HepG2 (cell line): ENCODE results near the gene STN1. TPM values are rescaled to one million over a fixed set of nuclear protein-coding genes. Genes with fewer than 3 reads are reported as not detected.
A peak's percentile ranks its signal among the peaks of the same experiment; 100 is the strongest.

Source experiments
- ARNT ChIP-seq: fragments of 450-650 bp; IDR thresholded peaks from 2 replicates; pipeline ENCODE4 v1.6.1; 2017
- FOXJ3 ChIP-seq: sonication (generic); formaldehyde crosslinking; IDR thresholded peaks from 2 replicates; pipeline ENCODE4 v1.4.0; 2020; ENCODE audit warnings: missing genetic modification reagents, mild to moderate bottlenecking, borderline replicate concordance
- GABPB1 ChIP-seq: IDR thresholded peaks from 2 replicates; pipeline ENCODE4 v1.6.1; 2016; ENCODE audit warnings: mild to moderate bottlenecking, missing genetic modification reagents, moderate library complexity, missing compliant biosample characterization
- KAT8 ChIP-seq: IDR thresholded peaks from 2 replicates; pipeline ENCODE4 v1.6.1; 2016; ENCODE audit warnings: missing genetic modification reagents, missing compliant biosample characterization
- MED8 ChIP-seq: sonication (generic); formaldehyde crosslinking; IDR thresholded peaks from 2 replicates; pipeline ENCODE4 v1.8.1; 2023; ENCODE audit warnings: mild to moderate bottlenecking, missing genetic modification reagents; ENCODE audit not compliant: insufficient replicate concordance
- RAD21 ChIP-seq: fragments of 450-650 bp; formaldehyde crosslinking; IDR thresholded peaks from 2 replicates; pipeline ENCODE4 v1.5.0; 2020; ENCODE audit warnings: mild to moderate bottlenecking
- RARG ChIP-seq: sonication (generic); formaldehyde crosslinking; IDR thresholded peaks from 2 replicates; pipeline ENCODE4 v1.4.0; 2020; ENCODE audit warnings: low read depth, mild to moderate bottlenecking, missing genetic modification reagents
- RORA ChIP-seq: sonication (generic); formaldehyde crosslinking; IDR thresholded peaks from 2 replicates; pipeline ENCODE4 v1.5.0; 2020; ENCODE audit warnings: mild to moderate bottlenecking, missing genetic modification reagents, moderate library complexity
- RXRA ChIP-seq: sonication (generic); formaldehyde crosslinking; IDR thresholded peaks from 2 replicates; pipeline ENCODE4 v1.5.1; 2020; ENCODE audit warnings: missing genetic modification reagents
- SAP130 ChIP-seq: IDR thresholded peaks from 2 replicates; pipeline ENCODE4 v1.6.1; 2016; ENCODE audit warnings: low read depth
- SATB2 ChIP-seq: sonication (generic); formaldehyde crosslinking; IDR thresholded peaks from 2 replicates; pipeline ENCODE4 v1.5.0; 2020; ENCODE audit warnings: missing genetic modification reagents
- SNAI1 ChIP-seq: sonication (generic); formaldehyde crosslinking; IDR thresholded peaks from 2 replicates; pipeline ENCODE4 v1.5.0; 2020; ENCODE audit warnings: mild to moderate bottlenecking, missing genetic modification reagents, borderline replicate concordance
- STAT5B ChIP-seq: sonication (generic); formaldehyde crosslinking; IDR thresholded peaks from 2 replicates; pipeline ENCODE4 v1.4.0; 2020; ENCODE audit warnings: missing genetic modification reagents
- TSC22D2 ChIP-seq: sonication (generic); formaldehyde crosslinking; IDR thresholded peaks from 2 replicates; pipeline ENCODE4 v1.5.1; 2020; ENCODE audit warnings: missing genetic modification reagents, mild to moderate bottlenecking, borderline replicate concordance
- XRCC5 ChIP-seq: fragments of 200-400 bp; formaldehyde crosslinking; optimal IDR thresholded peaks from 2 replicates; pipeline ENCODE3; 2017; ENCODE audit warnings: mild to moderate bottlenecking, low read length
- ZFP41 ChIP-seq: sonication (generic); formaldehyde crosslinking; IDR thresholded peaks from 2 replicates; pipeline ENCODE4 v1.4.0; 2020; ENCODE audit warnings: mild to moderate bottlenecking, missing genetic modification reagents, borderline replicate concordance
- ZMYM4 ChIP-seq: sonication (generic); formaldehyde crosslinking; IDR thresholded peaks from 2 replicates; pipeline ENCODE4 v1.8.1; 2023; ENCODE audit warnings: mild to moderate bottlenecking, missing genetic modification reagents
- ZNF180 ChIP-seq: sonication (generic); formaldehyde crosslinking; IDR thresholded peaks from 2 replicates; pipeline ENCODE4 v1.4.0; 2020; ENCODE audit warnings: low read depth, missing genetic modification reagents, borderline replicate concordance
- ZNF20 ChIP-seq: sonication (generic); formaldehyde crosslinking; IDR thresholded peaks from 2 replicates; pipeline ENCODE4 v1.4.0; 2020; ENCODE audit warnings: mild to moderate bottlenecking, moderate library complexity, missing genetic modification reagents
- ZNF34 ChIP-seq: sonication (generic); formaldehyde crosslinking; IDR thresholded peaks from 2 replicates; pipeline ENCODE4 v1.4.0; 2020; ENCODE audit warnings: mild to moderate bottlenecking, missing genetic modification reagents, borderline replicate concordance
- ZNF430 ChIP-seq: sonication (generic); formaldehyde crosslinking; IDR thresholded peaks from 2 replicates; pipeline ENCODE4 v1.9.0; 2021; ENCODE audit warnings: mild to moderate bottlenecking, missing genetic modification reagents
- ZNF558 ChIP-seq: sonication (generic); formaldehyde crosslinking; IDR thresholded peaks from 2 replicates; pipeline ENCODE4 v1.9.0; 2022; ENCODE audit warnings: mild to moderate bottlenecking, missing genetic modification reagents, borderline replicate concordance
- ZNF674 ChIP-seq: sonication (generic); formaldehyde crosslinking; IDR thresholded peaks from 2 replicates; pipeline ENCODE4 v1.5.0; 2020; ENCODE audit warnings: low read depth, mild to moderate bottlenecking, missing genetic modification reagents
- polyA plus RNA-seq, 8 experiments: library from polyadenylated mRNA; depleted of rRNA in 3 of 8; stranded (reverse) in 7 of 8; unstranded in 1 of 8; fragments of >200 nt; fragmentation: Illumina TruSeq in 4 of 8; extraction: Trizol in 4 of 8; gene quantifications; 2 replicates each; pipeline versions ENCODE4 v1.2.1 to v1.2.3, GENCODE V29; 2011 to 2016; ENCODE audit warnings: low read depth in 4 of 8, missing spikeins in 1 of 8, mixed read lengths in 1 of 8; ENCODE audit not compliant: insufficient read depth in 1 of 8
- total RNA-seq, 5 experiments: library from RNA; depleted of rRNA; stranded (reverse); fragments of >200 nt; fragmentation: Illumina TruSeq; extraction: Trizol; gene quantifications; 2 replicates each; pipeline ENCODE4 v1.2.3, GENCODE V29; 2016; ENCODE audit warnings: low read depth in 1 of 5
- TF ChIP-seq, protein P1 (sequence below): sonication (generic); formaldehyde crosslinking; IDR thresholded peaks from 2 replicates; pipeline ENCODE4 v1.4.0; 2020; ENCODE audit warnings: missing genetic modification reagents; ENCODE audit errors: not compliant biosample characterization
- TF ChIP-seq, protein P2 (sequence below): sonication (generic); formaldehyde crosslinking; IDR thresholded peaks from 2 replicates; pipeline ENCODE4 v1.4.0; 2020; ENCODE audit warnings: missing genetic modification reagents
- TF ChIP-seq, protein P3 (sequence below): sonication (generic); formaldehyde crosslinking; IDR thresholded peaks from 2 replicates; pipeline ENCODE4 v1.4.0; 2020; ENCODE audit warnings: missing genetic modification reagents, mild to moderate bottlenecking, borderline replicate concordance
- TF ChIP-seq, protein P4 (sequence below): sonication (generic); formaldehyde crosslinking; IDR thresholded peaks from 2 replicates; pipeline ENCODE4 v1.8.0; 2022; ENCODE audit warnings: mild to moderate bottlenecking, missing genetic modification reagents, moderate library complexity

STN1 gene
- total and polyA plus RNA-seq, 2 of the 13 experiments (the other 11 are each of a cell fraction or from before 2014, with no cell fraction given) = 17.6 to 22.7 TPM

DNA sequence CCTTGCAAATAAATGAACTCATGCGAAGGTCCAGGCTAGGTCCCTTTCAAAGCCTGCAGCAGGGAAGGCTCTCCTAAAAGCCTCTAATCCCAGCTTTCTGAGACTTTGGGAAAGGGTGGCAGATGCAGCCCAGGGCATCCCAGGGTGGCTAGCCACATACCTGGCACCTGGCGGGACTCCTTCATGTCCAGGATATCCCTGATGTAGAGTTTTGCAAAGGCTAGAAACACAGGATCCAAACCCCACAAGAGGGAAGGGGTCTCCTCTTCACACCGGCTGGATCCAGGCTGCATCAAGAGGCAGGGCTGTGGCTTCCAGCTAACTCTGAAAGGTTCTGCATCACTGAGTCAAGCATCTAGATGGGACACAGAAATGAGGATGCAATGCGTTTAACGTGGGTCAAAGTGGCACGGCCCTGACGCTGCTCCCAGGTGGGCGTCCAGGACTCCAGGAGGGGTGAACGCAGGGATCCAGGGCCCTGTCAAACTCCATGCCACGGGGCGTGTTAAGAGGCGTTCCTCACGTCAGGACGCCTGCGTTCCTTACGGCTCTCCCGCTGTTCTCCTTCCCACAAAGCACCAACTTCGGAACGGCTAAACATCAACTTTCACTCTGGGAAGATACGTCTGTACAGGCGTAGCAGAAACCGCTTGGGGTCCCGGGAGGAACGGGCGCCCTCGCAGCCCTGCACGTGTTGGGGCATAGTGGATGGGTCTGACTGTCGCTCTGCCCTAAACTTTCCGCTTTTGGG, 507 bp downstream of the STN1 start (continued):
- TF ChIP-seq XRCC5 (no peak), ZNF20 (CRISPR knock-in tag) (no peak), ZNF34 (no peak), KAT8 (CRISPR knock-in tag) (peak; percentile 28; the same call in 1 of the 2 replicates), ARNT (no peak), STAT5B (CRISPR knock-in tag) (no peak), ZMYM4 (CRISPR knock-in tag) (0 out of 2 replicates have a peak, but pooled peaks have one; percentile 43), RXRA (0 out of 2 replicates have a peak, but pooled peaks have one; percentile 36), ZNF180 (CRISPR knock-in tag) (0 out of 2 replicates have a peak, but pooled peaks have one; percentile 34), MED8 (no peak), RARG (no peak), GABPB1 (CRISPR knock-in tag) (no peak), RORA (CRISPR knock-in tag) (no peak), ZNF558 (CRISPR knock-in tag) (no peak), TSC22D2 (CRISPR knock-in tag) (no peak), ZFP41 (no peak), ZNF674 (CRISPR knock-in tag) (no peak), SAP130 (peak; percentile 71), SNAI1 (CRISPR knock-in tag) (no peak), SATB2 (CRISPR knock-in tag) (no peak), RAD21 (CRISPR knock-in tag) (no peak), ZNF430 (CRISPR knock-in tag) (no peak), FOXJ3 (CRISPR knock-in tag) (no peak)
- TF ChIP-seq, protein P1, sequence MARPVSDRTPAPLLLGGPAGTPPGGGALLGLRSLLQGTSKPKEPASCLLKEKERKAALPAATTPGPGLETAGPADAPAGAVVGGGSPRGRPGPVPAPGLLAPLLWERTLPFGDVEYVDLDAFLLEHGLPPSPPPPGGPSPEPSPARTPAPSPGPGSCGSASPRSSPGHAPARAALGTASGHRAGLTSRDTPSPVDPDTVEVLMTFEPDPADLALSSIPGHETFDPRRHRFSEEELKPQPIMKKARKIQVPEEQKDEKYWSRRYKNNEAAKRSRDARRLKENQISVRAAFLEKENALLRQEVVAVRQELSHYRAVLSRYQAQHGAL (CRISPR knock-in tag) = peak; percentile 26
- TF ChIP-seq, protein P2, sequence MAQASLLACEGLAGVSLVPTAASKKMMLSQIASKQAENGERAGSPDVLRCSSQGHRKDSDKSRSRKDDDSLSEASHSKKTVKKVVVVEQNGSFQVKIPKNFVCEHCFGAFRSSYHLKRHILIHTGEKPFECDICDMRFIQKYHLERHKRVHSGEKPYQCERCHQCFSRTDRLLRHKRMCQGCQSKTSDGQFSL (CRISPR knock-in tag) = no peak
- TF ChIP-seq, protein P3, sequence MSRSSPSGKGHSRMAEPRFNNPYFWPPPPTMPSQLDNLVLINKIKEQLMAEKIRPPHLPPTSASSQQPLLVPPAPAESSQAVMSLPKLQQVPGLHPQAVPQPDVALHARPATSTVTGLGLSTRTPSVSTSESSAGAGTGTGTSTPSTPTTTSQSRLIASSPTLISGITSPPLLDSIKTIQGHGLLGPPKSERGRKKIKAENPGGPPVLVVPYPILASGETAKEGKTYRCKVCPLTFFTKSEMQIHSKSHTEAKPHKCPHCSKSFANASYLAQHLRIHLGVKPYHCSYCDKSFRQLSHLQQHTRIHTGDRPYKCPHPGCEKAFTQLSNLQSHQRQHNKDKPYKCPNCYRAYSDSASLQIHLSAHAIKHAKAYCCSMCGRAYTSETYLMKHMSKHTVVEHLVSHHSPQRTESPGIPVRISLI (CRISPR knock-in tag) = peak; percentile 16; the same call in 1 of the 2 replicates
- TF ChIP-seq, protein P4, sequence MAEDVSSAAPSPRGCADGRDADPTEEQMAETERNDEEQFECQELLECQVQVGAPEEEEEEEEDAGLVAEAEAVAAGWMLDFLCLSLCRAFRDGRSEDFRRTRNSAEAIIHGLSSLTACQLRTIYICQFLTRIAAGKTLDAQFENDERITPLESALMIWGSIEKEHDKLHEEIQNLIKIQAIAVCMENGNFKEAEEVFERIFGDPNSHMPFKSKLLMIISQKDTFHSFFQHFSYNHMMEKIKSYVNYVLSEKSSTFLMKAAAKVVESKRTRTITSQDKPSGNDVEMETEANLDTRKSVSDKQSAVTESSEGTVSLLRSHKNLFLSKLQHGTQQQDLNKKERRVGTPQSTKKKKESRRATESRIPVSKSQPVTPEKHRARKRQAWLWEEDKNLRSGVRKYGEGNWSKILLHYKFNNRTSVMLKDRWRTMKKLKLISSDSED (CRISPR knock-in tag) = 0 out of 2 replicates have a peak, but pooled peaks have one; percentile 43
